Stimulated activated CD8-positive, alpha-beta memory T cell treated with anti-CD3 and anti-CD28 coated beads, Interleukin-7, amount 100 ng/mL, for 24 hours (primary cell): ENCODE measurements around the gene ZBTB20.
"Not testable (repeated sequence)": the region's sequence is repeated elsewhere in the genome, so short reads cannot be mapped to it uniquely, and the experiment has no call there.

ENCODE experiments used
- DNase-seq: peaks from one replicate; pipeline ENCODE4 v3.0.0-alpha.2; 2020; ENCODE audit warnings: low read depth

ZBTB20 gene

DNA sequence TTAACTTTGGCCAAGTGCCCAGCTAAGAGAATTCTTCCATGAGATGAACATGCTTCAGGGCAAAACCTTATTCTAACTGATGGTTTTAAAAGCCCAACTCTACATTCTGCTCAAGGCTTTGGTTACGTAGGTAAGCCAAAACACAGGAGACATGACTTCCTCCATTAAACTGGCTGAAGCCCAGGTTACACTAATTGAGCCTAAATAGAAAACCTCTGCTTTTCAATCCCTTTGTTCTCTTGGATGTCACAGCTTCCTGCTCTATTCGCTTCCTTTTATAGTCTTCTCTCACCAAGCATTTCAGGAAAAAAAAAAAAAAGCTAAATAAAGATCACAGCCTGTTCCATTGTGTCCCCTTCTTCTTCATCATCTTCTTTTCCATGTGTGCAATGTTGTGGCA, 432.9 kb downstream of the ZBTB20 start:
- no peak for DNase-seq

DNA sequence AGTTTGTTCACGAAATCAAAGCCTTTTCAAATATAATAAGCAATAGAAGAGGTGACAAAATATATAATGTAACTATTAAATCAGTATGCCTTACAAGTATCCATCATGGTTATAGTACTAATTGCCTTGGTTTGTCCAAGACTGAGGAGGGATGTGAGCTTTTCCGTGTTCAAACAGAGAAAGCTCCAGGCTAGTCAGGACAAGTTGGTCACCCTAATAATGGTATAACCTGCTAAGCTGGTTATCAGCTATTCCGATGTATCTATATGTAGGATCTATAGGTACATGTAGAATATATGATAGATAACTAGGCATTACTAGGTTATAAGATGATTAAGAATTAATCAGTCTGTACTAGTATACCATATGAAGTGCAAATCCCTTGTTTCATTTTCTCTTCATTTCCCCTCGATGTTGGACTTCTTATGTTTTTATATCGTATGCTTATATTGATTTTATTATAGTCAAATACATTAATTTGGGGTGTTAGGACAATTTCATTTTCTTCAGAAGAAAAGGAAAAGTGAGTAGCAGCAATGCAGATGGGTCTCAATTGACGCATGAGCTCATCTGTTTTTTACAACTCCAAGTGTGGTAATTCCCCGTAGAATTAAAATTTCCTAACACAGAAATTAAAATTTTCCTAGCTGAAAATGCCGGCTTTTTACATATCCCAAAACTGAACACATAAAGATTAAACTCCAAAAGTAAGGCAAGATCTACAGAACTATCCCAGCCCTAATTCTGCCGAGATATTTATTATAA, 434.2 kb downstream of the ZBTB20 start:
- no peak for DNase-seq

DNA sequence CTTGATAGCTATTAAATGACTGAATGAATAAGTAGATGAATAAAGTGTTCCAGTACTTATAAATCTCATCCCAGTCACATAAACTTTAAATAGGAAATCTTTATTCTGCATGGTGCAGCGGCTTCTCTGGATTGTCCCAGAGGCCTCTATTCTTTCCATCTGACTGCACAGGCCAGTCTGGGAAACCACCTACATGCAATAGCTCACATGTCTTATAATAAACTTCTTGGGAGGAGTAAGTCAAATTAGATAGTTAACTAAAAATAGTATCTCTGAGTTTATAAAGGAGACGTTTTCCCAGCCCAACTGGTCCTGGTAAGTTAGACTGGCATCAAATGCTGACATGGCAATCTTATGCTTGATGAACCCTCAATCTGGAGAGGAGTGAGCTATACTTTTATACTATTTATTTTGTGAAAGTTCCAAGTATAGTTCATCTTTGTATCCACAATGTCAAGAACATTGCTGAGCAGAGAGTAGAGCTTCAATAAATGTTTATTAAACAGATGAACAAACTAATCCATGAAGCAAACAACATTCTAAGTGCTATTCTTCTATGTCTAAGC, 435.7 kb downstream of the ZBTB20 start:
- DNase-seq = no peak

DNA sequence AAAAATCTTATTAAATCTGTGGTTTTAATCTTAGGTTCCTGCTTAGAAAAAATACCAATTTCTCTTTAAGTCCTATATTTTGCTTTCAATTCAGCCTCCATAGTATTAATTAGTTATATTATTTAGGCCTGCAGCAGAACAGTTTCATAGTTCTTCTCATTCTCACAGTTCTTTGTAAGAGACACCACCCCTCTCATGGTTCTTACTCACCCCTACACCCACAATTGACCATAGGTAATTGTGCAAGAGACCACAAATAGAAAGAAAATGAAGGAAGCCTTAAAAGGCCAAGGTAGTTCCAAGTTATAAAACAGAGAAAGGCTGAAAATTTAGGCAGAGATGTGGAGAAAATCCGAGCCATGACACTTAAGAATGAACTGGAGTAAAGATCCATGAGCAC, 438.0 kb downstream of the ZBTB20 start:
- no peak for DNase-seq

DNA sequence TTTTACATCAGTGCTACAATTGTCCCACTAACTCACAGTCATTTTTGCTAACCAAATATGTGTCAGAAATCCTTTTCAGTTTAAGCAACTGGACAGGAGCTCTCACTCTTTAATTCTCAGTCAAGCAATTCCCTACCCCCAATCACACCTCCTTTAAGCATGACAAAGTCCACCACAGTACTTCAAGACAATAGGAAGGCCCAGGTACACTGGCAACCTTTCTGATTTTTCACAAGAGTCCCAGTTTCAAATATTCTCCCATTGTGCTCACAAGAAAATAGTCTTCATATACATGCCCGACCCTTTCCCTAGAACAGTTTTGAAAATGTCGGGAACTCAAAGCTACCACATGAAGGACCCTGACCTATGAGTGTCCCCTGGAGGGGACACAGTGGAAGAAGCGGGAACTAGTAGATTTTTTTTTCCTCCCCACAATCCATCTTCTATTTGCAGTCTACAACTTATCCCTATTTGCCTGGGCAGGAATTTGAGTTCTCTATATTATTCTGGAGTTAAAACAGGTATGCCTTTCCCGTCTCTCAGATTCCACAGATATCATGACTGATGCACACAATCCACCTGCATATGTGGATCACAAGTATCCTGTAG, 439.7 kb downstream of the ZBTB20 start:
- DNase-seq = no peak

DNA sequence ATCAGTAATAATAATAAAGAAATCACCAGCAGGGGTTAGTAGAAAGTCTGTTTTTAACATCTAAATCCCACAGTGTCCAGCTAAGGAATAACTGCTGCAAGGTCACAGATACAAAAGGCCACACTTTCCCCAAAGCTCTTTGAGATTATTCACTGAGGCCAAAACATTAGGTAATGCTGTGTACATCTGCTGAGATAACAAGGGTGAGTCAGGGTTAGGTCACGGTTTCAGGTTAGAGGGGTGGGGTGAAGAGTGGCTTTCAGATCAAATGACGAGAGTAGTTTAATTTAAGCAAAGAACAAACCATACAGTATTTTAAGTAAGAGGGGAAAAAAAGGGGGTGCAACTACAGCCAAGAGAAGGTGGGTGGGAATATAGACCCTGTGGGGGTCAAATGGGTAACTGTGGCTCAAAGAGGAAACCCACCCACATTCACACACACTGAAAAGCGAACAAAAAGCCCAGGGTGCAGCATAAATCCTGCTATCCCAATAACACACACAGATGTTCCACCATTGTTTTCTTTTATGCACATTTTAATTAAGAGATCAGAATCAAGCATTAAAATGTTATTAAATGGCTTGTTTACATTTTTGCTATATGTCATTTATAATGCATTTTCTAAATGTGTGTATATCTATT, 440.4 kb downstream of the ZBTB20 start:
- peak; percentile 2 for DNase-seq

DNA sequence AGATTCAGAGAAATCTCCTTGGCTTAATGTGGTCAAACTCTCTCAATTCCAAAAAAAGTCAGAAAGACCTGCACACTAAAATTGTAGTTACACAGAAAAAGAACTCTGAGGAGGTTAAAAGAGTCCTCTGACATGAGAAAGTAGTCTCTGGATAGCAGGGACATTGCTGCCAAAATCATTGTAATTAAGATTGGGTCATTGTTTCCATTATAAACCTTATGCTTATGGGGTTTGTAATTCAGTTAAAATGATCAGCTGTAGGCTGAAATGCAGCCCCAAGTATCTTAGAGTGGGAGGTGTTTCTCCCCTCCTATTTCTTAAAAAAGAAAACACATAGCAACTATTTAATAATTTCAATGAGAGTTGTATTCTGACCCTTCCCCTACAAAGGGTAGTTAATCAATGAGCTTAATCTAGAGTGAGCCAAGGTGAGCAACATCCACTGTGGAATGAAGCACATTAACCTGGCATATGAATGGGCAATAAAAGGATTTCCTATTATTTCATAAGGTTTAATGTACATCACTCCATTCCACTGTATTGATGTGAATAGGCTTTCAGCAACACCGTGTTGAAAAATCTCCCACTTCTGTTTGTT, 446.4 kb downstream of the ZBTB20 start:
- no peak for DNase-seq

DNA sequence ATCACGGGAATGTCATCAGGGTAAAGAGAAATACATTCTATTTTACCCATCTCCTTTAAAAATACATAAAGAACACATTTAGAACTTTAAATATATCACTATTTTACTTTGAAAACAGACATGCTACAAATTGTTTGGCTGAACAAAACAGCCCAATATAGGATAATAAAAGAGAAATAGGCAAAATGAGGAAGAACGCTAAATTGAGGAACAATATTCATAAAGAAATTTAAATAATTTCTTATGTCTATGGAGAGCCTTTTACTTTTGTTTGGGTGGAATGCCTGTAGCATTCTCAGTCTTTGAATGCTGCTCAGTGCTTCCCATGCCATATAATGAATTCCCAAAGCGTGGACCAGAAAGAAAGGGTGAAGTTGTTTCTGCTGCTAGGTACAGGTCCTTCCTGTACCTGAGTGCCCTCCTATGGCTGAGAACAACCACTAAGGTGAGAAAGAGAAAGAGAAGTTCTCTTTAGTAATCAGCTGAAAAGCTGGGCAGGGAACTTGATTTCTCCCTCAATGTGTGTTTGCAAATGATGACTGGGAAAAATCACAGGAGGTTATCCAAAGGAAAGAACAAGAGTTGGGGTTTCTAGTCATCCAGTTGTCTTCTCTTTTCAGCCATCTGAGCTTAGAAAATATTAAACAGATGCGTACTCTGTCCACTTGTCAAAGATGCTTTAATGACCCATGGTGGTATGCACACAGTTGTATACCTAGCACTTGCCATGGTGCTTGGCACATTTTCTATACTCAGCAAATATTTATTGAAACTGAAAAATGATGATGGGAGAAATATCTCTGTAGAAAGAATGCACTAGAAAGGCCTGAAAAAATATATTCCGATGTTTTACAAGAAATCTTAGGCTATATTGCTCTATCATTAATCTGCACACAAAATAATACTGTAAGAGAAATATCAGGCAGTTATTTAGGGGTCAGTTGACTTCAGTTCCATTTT, 448.7 kb downstream of the ZBTB20 start:
- DNase-seq = no peak

DNA sequence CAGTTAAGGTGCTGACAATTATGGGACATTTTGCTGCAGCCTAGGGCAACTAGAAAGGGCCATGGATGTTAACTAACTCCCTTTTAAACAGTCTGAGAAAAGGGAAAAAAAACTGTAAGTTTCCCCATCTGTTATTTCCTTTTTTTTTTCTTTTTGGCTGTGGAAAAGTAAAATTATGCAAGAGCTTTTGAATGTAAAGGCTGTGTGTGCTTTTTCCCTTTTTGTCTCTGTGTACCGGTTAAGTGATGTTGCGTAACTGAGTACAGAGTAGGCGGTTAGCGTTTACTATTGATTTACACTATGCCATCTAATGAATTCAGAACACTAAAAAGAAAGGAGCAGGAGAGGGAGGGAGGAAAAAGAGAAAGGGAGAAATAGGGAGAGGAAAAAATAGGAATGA, 449.7 kb downstream of the ZBTB20 start:
- no peak for DNase-seq

DNA sequence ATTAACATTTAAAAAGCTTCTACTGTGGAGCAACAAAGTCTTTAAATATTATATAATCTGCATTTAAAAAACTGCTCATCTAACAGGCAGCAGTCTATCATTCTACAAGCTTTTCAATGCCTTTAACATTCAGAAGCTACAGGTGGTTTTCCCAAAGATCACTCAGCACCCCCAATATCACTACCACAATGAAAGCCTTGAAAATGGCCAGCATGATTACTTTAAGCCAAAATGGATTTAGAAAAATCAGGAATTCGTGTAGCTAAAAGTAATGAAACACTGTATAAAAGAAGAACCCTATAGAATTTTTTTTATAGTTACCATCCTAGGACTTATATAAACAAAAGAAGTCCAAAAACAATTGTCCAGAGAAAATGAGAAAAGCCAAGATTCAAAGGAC, 452.8 kb downstream of the ZBTB20 start:
- no peak for DNase-seq

DNA sequence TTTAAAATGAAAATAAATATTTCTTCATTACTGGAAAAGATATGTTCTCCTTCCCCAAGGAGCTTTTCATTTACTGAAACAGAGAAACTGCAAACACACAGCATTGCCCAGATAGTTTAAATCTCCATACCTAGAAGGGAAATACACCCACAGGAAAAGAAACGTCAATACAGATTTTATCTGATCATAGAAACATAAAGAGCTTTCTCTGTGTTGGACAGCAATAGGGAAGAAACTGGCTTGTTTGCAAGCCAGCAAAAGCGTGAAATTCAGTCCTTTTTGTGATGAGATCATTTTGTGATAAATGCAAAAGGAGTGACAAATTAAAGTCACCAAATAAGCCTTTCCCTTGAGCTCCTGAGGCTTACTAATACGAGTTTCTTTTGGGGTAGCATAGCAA, 455.2 kb downstream of the ZBTB20 start:
- no peak for DNase-seq

DNA sequence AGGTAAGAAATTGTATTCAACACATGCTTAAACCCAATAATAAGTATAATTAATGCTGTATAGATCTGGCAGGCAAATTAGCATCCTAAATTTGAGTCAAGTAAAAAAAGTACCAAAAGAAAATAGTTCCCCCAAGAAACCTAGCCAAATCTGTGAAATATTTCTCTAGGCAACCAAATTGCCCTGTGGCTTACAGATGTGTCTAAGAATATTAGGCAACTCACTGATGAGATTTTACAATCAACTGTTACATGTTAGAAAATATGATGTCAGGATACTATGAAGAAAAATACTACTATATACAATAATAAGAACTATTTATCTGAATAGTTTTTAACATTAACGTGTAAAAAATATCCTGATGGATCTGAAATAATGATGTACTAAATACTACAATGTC, 456.2 kb downstream of the ZBTB20 start:
- no peak for DNase-seq

DNA sequence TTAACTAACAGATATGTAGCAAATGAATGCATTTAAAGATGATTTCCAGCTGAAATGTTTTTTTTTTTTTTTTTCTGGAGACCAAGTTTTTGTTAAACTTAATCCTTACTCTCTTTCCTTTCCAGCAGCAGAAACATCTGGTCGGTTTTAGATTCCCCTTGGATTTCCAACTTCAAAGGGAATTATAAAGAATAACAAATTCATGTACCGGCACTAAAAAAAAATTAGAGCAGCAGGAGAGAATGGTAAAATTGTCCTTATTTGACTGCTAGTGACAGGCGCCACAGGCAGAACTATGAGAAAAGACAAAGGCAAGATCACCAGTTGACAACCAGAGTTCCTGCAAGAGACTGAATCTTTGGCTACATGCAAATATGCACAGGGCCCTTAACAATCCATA, 459.9 kb downstream of the ZBTB20 start:
- no peak for DNase-seq

DNA sequence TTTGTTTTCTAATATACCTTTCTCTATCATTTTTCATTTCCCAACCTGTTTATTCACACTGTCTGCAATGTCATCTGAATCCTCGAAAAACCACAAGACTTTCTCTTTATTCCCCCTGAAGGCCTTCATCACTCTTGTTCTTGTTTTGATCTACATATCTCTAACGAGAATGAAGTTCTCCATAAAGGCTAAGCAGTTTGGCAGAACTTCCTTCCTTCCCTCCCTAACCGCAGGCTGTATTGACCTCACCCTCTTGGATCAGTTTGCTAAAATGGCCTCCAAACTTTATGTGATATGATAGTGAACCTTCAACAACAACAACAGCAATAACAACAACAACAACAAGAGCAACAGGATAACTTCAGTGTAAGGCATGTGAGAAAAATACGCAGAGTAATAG, 460.5 kb downstream of the ZBTB20 start:
- DNase-seq = no peak

DNA sequence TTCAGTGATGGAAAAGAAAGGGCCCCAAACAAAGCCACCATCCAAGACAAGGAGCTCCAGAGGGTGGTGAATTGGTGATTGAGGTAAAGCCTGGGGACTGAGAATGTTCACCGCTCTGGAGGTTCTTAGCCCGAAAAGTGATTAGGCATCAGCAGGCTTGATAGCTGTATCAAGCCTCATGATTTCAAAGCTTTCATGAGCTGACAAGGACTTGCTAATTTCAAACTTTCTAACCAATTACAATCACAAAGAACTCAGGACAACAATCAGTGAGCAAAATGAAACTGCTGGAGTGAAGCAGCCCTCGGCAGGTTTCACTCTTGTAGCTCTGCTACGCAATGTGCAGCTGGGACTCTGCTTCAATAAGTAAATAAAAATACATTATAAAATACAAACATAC, 461.9 kb downstream of the ZBTB20 start:
- DNase-seq = no peak

DNA sequence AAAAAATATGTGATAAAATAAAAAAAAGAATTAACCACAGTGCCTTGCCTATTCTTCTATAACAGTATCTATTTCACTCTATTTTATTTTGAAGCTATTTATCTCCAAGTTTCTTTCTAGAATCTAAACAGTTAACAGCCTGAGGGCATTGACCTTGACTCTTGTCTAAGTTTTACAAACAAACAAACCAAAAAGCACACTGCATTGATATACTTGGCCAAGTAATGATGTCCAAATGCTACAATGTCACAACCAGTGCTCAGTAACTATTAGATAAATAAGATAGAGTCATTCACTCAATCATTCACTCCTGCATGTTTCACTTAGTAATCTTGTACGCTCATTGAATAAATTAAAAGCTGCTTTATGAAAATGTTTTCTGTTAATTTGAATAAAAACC, 466.8 kb downstream of the ZBTB20 start:
- no peak for DNase-seq

DNA sequence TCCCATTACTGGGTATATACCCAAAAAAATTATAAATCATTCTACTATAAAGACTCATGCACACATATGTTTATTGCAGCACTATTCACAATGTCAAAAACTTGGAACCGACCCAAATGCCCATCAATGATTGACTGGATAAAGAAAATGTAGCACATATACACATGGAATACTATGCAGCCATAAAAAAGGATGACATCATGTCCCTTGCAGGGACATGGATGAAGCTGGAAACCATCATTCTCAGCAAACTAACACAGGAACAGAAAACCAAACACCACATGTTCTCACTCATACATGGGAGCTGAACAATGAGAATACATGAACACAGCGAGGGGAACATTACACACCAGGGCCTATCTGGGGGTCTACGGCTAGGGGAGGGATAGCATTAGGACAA, 467.3 kb downstream of the ZBTB20 start:
- DNase-seq = not testable (repeated sequence)

DNA sequence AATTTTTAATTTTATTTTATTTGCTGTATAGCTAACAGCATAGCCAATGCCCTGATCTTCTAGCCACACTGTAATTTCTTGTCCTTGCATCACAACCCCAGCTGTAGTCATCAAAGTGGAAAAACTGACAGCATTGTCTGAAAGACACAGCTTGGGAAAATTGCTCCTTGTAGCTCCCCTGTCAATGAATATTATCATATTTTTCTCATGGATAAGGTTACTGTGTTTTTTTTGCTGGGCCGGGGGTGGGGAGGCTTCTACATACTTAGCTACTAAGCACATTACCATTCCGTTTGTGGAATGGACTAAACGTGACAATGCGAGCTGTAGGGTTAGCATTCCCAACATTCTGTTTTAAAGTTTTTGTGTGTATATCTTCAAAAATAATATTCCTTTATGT, 472.0 kb downstream of the ZBTB20 start:
- no peak for DNase-seq

DNA sequence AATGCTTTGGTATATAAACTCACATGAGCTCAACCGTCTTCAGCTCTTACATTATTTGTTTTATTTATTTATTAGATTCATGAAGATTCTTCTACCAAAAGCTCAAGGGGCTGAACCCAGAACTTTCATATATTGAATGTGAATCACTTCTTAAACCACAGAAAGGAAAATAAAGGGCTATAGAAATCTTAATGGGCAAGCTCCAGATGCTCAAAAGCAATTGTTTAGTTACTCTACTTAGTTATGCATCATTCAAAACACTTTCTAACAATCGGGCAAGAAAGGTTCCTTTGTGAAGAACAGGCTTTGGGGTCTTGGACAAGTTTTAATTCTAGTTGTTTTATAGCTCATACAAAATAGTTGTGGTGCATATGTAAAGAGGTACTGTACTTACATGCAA, 473.1 kb downstream of the ZBTB20 start:
- no peak for DNase-seq

DNA sequence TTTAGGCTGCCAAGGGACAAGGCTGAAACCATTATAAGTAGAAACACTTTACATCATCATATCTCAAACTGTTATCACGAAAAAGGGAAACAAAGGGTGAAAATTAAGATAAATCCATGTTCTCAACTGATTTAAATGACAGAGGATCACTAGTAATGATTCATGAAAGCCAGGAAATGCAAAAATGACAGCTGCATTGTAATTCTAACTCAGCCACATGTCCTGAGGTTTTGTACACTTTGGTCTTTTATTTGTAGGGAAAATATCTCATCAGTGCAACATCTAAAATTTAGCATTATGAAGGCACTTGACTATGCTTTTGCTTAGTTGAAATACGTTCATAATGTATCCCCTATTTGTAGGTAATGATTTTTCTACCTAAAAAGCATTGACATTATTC, 473.6 kb downstream of the ZBTB20 start:
- DNase-seq = no peak

DNA sequence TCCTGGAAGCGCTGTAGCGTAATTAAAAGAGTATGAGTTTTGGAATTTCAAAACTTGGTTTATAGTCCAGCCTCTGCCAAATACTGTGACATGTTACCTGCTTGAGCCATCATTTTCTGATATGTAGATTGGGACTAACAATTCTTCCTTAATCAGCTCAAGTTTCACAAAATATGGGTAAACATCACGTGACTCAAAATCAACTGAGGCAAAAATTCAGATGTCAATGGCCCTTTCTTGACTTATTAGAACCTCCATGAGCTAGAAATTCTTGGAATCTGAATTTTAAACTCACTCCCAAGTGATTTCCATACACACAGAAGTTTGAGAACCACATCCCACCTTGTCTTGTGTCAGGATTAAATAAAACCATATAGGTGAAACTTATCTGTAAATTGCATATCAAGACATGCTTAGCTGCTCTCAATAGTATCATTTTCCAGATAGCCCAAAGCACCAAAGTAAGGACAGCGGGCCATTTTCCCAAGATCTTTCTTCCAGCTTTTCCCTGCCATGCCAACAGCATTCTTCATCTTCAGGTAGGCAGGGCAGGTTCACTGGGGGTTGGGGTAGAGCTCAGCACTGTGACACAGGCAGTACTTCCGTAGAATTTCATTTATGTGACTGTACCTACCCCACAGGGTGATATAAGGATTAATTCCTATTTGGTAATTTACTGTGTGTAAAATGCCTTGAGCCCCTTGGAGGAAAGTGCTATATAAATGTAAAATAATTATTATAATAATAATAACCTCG, 474.2 kb downstream of the ZBTB20 start:
- no peak for DNase-seq
